Ishikawa (cell line): Measurements from ENCODE around the gene IGFBP6.

ENCODE experiments used
- CEBPB ChIP-seq: IDR thresholded peaks from 2 replicates; pipeline ENCODE4 v1.6.1; 2012
- CREB1 ChIP-seq: IDR thresholded peaks from 2 replicates; pipeline ENCODE4 v1.6.1; 2012; ENCODE audit warnings: low read depth
- EGR1 ChIP-seq: IDR thresholded peaks from 2 replicates; pipeline ENCODE4 v1.6.1; 2012
- EP300 ChIP-seq: IDR thresholded peaks from 2 replicates; pipeline ENCODE4 v1.6.1; 2012; ENCODE audit warnings: borderline replicate concordance
- FOXM1 ChIP-seq: IDR thresholded peaks from 2 replicates; pipeline ENCODE4 v1.6.1; 2012; ENCODE audit warnings: low read depth, borderline replicate concordance
- MAX ChIP-seq: IDR thresholded peaks from 2 replicates; pipeline ENCODE4 v1.6.1; 2012
- NFIC ChIP-seq: IDR thresholded peaks from 2 replicates; pipeline ENCODE4 v1.6.1; 2012
- RAD21 ChIP-seq: IDR thresholded peaks from 2 replicates; pipeline ENCODE4 v1.6.1; 2012; ENCODE audit warnings: low read depth
- REST ChIP-seq: IDR thresholded peaks from 2 replicates; pipeline ENCODE4 v1.6.1; 2012; ENCODE audit warnings: low read depth, mild to moderate bottlenecking
- TAF1 ChIP-seq: IDR thresholded peaks from 2 replicates; pipeline ENCODE4 v1.6.1; 2012; ENCODE audit warnings: low read depth, mild to moderate bottlenecking
- TCF12 ChIP-seq: IDR thresholded peaks from 2 replicates; pipeline ENCODE4 v1.6.1; 2012; ENCODE audit warnings: low read depth
- TEAD4 ChIP-seq: IDR thresholded peaks from 2 replicates; pipeline ENCODE4 v1.6.1; 2012
- USF1 ChIP-seq: IDR thresholded peaks from 2 replicates; pipeline ENCODE4 v1.6.1; 2012
- YY1 ChIP-seq: IDR thresholded peaks from 2 replicates; pipeline ENCODE4 v1.6.1; 2012; ENCODE audit warnings: low read depth
- ZBTB7A ChIP-seq: IDR thresholded peaks from 2 replicates; pipeline ENCODE4 v1.6.1; 2012; ENCODE audit warnings: low read depth

IGFBP6 gene

GRCh38 chr12:53065975-53066931 is 31.2 kb upstream of the IGFBP6 start:
- TF ChIP-seq ZBTB7A, result no peak
- peak; percentile 94 for TF ChIP-seq RAD21

- TF ChIP-seq MAX (no peak), ZBTB7A (no peak), CEBPB (no peak), FOXM1 (no peak), TCF12 (no peak)
Observed at GRCh38 chr12:53067074-53067992, 30.1 kb upstream of the IGFBP6 start.

- no peak for TF ChIP-seq FOXM1
- TF ChIP-seq CEBPB, result no peak
- no peak for TF ChIP-seq ZBTB7A
- no peak for TF ChIP-seq TAF1
- no peak for TF ChIP-seq EP300
- TF ChIP-seq RAD21, result no peak
- no peak for TF ChIP-seq CREB1
- no peak for TF ChIP-seq NFIC
- TF ChIP-seq YY1, result no peak
- TF ChIP-seq EGR1, result no peak
- TF ChIP-seq TCF12, result no peak
- no peak for TF ChIP-seq MAX
- no peak for TF ChIP-seq REST
- TF ChIP-seq TEAD4, result no peak
- TF ChIP-seq USF1, result no peak
Observed at GRCh38 chr12:53067993-53068770, 29.3 kb upstream of the IGFBP6 start.

GRCh38 chr12:53068811-53069585 is 28.5 kb upstream of the IGFBP6 start:
- TF ChIP-seq ZBTB7A (no peak), RAD21 (no peak), CREB1 (no peak), NFIC (no peak), USF1 (no peak), EP300 (no peak)

GRCh38 chr12:53069621-53070410 is 27.7 kb upstream of the IGFBP6 start:
- TF ChIP-seq CEBPB, result no peak

GRCh38 chr12:53070877-53071492 is 26.5 kb upstream of the IGFBP6 start:
- no peak for TF ChIP-seq NFIC
- no peak for TF ChIP-seq ZBTB7A
